MM.1S (cell line): ENCODE data around the gene APOL5.

Source experiments
- EZH2 ChIP-seq: fragments of 300-600 bp; sonication (generic); optimal IDR thresholded peaks from 2 replicates; pipeline ENCODE3; 2017; ENCODE audit warnings: low read depth, mild to moderate bottlenecking, antibody characterized with exemption, low read length, mixed read lengths
- EZH2phosphoT487 ChIP-seq: fragments of 300-600 bp; sonication (generic); IDR thresholded peaks from 2 replicates; pipeline ENCODE4 v1.6.1; 2018; ENCODE audit warnings: antibody characterized with exemption, low read length
- TF ChIP-seq, protein P1 (sequence below): fragments of 300-600 bp; sonication (generic); IDR thresholded peaks from 2 replicates; pipeline ENCODE4 v1.5.1; 2016; ENCODE audit warnings: antibody characterized with exemption, low read length, mixed read lengths

DNA sequence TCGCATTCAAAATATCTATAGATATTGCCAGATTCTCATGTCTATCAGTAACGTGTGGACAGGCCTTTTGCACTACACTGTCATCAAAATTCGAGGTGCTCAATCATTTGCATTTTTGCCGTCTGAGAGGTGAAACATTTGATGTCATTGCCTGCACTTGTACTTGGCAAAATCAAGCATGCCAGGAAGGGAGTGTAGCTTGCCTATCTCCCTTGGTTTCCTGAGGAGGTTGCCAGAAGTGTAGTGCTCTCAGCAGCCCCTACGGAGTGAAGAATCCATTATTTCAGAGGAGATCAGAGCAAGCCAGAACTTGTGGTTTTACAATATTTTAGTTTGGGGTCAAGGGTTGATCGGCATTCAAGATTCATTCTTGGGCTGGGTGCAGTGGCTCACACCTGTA, 30.2 kb upstream of the APOL5 start:
- TF ChIP-seq, protein P1, sequence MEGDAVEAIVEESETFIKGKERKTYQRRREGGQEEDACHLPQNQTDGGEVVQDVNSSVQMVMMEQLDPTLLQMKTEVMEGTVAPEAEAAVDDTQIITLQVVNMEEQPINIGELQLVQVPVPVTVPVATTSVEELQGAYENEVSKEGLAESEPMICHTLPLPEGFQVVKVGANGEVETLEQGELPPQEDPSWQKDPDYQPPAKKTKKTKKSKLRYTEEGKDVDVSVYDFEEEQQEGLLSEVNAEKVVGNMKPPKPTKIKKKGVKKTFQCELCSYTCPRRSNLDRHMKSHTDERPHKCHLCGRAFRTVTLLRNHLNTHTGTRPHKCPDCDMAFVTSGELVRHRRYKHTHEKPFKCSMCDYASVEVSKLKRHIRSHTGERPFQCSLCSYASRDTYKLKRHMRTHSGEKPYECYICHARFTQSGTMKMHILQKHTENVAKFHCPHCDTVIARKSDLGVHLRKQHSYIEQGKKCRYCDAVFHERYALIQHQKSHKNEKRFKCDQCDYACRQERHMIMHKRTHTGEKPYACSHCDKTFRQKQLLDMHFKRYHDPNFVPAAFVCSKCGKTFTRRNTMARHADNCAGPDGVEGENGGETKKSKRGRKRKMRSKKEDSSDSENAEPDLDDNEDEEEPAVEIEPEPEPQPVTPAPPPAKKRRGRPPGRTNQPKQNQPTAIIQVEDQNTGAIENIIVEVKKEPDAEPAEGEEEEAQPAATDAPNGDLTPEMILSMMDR, result no peak
- no peak for TF ChIP-seq EZH2
- TF ChIP-seq EZH2phosphoT487, result no peak
